Measurements from ENCODE around the gene HERPUD1. TPM values are rescaled to one million over a fixed set of nuclear protein-coding genes. Genes with fewer than 3 reads are reported as not detected.
A peak's percentile ranks its signal among the peaks of the same experiment; 100 is the strongest.

The HERPUD1 gene
- total and polyA plus RNA-seq, 2 of the 13 experiments (the other 11 are each of a cell fraction or from before 2014, with no cell fraction given), result 96.2 to 323 TPM

DNA sequence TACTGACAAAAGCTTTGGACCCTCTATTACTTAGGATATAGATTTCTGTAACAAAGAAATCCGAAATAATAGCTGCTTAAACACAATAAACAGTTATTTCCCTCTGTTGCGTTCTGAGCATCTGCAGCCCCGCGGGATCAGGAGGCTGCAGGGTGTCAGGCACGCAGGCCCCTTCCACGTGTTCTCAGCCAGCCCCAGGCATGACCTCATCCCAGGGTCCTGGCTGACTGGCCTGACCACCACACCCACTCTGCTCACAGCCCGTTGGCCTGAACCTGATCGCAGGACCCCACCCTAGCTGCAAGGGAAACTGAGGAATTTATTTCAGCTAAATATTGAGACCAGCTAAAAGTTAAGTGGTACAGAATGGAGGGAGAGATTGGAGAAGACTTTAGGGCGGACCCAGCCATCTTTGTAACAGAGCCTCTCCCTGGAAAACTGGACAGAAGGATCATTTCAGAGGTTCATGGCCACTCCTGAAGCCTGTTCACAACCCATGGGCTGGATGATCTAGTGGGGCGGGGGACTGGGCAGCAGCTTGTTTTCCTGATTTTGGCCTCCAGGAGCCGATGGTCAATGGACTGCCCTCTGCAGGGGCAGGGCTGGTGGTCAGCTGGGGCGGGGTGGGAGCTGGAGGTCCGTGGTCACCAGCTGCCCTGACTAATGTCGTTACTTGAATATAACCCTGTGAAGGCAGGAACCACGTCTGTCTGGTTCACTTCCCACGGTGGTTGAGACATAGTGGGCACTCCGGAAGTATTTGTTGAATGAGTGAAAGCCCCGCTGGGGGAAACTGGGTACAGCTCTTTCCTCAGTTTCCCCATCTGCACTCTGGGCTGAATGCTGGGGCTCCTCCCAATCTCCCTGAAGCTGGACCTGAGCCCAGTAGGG lies 40.7 kb downstream of the HERPUD1 start (continued):
- TF ChIP-seq ZKSCAN1 (IDR thresholded peaks at IDR 0.05; ENCODE audit: low read length), result no peak
- TF ChIP-seq HDAC1 (CRISPR knock-in tag; IDR thresholded peaks at IDR 0.05), result no peak
- TF ChIP-seq, protein P1, sequence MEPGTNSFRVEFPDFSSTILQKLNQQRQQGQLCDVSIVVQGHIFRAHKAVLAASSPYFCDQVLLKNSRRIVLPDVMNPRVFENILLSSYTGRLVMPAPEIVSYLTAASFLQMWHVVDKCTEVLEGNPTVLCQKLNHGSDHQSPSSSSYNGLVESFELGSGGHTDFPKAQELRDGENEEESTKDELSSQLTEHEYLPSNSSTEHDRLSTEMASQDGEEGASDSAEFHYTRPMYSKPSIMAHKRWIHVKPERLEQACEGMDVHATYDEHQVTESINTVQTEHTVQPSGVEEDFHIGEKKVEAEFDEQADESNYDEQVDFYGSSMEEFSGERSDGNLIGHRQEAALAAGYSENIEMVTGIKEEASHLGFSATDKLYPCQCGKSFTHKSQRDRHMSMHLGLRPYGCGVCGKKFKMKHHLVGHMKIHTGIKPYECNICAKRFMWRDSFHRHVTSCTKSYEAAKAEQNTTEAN (CRISPR knock-in tag; conservative IDR thresholded peaks at IDR 0.05), result no peak
- no peak for TF ChIP-seq ZNF17 (CRISPR knock-in tag; IDR thresholded peaks at IDR 0.05)
- TF ChIP-seq KAT7 (CRISPR knock-in tag; IDR thresholded peaks at IDR 0.05; ENCODE audit: borderline replicate concordance), result no peak
- TF ChIP-seq, protein P2, sequence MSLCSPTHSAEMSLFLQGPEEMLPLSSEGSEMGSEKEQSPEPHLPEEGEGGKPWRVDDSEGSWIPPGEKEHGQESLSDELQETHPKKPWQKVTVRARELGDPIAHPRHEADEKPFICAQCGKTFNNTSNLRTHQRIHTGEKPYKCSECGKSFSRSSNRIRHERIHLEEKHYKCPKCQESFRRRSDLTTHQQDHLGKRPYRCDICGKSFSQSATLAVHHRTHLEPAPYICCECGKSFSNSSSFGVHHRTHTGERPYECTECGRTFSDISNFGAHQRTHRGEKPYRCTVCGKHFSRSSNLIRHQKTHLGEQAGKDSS (CRISPR knock-in tag; IDR thresholded peaks at IDR 0.05; ENCODE audit: borderline replicate concordance, low read depth), result no peak
- TF ChIP-seq KLF6 (CRISPR knock-in tag; IDR thresholded peaks at IDR 0.05), result no peak
- no peak for TF ChIP-seq EED (CRISPR knock-in tag; IDR thresholded peaks at IDR 0.05)
- no peak for TF ChIP-seq FOSL2 (CRISPR knock-in tag; IDR thresholded peaks at IDR 0.05)
- TF ChIP-seq, protein P3, sequence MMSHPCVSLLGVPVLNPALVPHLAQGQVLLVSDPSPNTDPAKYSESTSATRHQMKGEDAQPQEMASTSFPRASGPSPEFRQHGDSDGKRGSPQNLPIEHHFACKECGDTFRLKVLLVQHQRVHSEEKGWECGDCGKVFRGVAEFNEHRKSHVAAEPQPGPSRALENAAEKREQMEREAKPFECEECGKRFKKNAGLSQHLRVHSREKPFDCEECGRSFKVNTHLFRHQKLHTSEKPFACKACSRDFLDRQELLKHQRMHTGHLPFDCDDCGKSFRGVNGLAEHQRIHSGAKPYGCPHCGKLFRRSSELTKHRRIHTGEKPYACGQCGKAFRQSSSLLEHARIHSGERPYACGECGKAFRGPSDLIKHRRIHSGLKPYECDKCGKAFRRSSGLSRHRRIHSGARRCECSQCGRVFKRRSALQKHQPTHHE (CRISPR knock-in tag; IDR thresholded peaks at IDR 0.05; ENCODE audit: borderline replicate concordance), result no peak
- TF ChIP-seq ZNF496 (CRISPR knock-in tag; IDR thresholded peaks at IDR 0.05; ENCODE audit: insufficient replicate concordance), result no peak
- TF ChIP-seq HNRNPK (IDR thresholded peaks at IDR 0.05; ENCODE audit: low read depth, low read length, poor library complexity, severe bottlenecking), result no peak
- no peak for TF ChIP-seq FOXK2 (IDR thresholded peaks at IDR 0.05)
- TF ChIP-seq, protein P4, sequence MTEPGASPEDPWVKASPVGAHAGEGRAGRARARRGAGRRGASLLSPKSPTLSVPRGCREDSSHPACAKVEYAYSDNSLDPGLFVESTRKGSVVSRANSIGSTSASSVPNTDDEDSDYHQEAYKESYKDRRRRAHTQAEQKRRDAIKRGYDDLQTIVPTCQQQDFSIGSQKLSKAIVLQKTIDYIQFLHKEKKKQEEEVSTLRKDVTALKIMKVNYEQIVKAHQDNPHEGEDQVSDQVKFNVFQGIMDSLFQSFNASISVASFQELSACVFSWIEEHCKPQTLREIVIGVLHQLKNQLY (CRISPR knock-in tag; IDR thresholded peaks at IDR 0.05), result peak; percentile 41; the same call in 1 of the 2 replicates
- peak; percentile 30; the same call in 1 of the 2 replicates for TF ChIP-seq ZFY (CRISPR knock-in tag; IDR thresholded peaks at IDR 0.05)
- TF ChIP-seq ZNF709 (CRISPR knock-in tag; IDR thresholded peaks at IDR 0.05), result no peak
- TF ChIP-seq NR1H2 (CRISPR knock-in tag; IDR thresholded peaks at IDR 0.05; ENCODE audit: borderline replicate concordance, low read depth), result no peak
- TF ChIP-seq, protein P5, sequence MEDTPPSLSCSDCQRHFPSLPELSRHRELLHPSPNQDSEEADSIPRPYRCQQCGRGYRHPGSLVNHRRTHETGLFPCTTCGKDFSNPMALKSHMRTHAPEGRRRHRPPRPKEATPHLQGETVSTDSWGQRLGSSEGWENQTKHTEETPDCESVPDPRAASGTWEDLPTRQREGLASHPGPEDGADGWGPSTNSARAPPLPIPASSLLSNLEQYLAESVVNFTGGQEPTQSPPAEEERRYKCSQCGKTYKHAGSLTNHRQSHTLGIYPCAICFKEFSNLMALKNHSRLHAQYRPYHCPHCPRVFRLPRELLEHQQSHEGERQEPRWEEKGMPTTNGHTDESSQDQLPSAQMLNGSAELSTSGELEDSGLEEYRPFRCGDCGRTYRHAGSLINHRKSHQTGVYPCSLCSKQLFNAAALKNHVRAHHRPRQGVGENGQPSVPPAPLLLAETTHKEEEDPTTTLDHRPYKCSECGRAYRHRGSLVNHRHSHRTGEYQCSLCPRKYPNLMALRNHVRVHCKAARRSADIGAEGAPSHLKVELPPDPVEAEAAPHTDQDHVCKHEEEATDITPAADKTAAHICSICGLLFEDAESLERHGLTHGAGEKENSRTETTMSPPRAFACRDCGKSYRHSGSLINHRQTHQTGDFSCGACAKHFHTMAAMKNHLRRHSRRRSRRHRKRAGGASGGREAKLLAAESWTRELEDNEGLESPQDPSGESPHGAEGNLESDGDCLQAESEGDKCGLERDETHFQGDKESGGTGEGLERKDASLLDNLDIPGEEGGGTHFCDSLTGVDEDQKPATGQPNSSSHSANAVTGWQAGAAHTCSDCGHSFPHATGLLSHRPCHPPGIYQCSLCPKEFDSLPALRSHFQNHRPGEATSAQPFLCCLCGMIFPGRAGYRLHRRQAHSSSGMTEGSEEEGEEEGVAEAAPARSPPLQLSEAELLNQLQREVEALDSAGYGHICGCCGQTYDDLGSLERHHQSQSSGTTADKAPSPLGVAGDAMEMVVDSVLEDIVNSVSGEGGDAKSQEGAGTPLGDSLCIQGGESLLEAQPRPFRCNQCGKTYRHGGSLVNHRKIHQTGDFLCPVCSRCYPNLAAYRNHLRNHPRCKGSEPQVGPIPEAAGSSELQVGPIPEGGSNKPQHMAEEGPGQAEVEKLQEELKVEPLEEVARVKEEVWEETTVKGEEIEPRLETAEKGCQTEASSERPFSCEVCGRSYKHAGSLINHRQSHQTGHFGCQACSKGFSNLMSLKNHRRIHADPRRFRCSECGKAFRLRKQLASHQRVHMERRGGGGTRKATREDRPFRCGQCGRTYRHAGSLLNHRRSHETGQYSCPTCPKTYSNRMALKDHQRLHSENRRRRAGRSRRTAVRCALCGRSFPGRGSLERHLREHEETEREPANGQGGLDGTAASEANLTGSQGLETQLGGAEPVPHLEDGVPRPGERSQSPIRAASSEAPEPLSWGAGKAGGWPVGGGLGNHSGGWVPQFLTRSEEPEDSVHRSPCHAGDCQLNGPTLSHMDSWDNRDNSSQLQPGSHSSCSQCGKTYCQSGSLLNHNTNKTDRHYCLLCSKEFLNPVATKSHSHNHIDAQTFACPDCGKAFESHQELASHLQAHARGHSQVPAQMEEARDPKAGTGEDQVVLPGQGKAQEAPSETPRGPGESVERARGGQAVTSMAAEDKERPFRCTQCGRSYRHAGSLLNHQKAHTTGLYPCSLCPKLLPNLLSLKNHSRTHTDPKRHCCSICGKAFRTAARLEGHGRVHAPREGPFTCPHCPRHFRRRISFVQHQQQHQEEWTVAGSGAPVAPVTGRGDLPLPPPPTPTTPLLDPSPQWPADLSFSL (CRISPR knock-in tag; IDR thresholded peaks at IDR 0.05), result no peak
